Muscle of leg (tissue), 11 donors: ENCODE results near the gene PGK2. TPM values are rescaled to one million over a fixed set of nuclear protein-coding genes. Genes with fewer than 3 reads are reported as not detected.

ENCODE experiments used
- DNase-seq: peaks from one replicate; pipeline ENCODE4 v3.0.0; 2013
- H3K27ac ChIP-seq: one replicate; pipeline ENCODE4 v1.5.1; 2013; ENCODE audit warnings: mild to moderate bottlenecking, low read length, control low read depth
- H3K27me3 ChIP-seq: one replicate; pipeline ENCODE4 v1.6.1; 2013; ENCODE audit warnings: low read length; ENCODE audit not compliant: control insufficient read depth, insufficient read depth
- H3K36me3 ChIP-seq: one replicate; pipeline ENCODE4 v1.6.1; 2013; ENCODE audit warnings: low read length; ENCODE audit not compliant: control insufficient read depth, insufficient read depth
- H3K4me1 ChIP-seq: one replicate; pipeline ENCODE4 v1.6.1; 2013; ENCODE audit warnings: low read length; ENCODE audit not compliant: control insufficient read depth, insufficient read depth
- H3K4me3 ChIP-seq: one replicate; pipeline ENCODE4 v1.5.1; 2013; ENCODE audit warnings: low read length, control low read depth
- H3K9me3 ChIP-seq: replicated peaks from 2 replicates; pipeline ENCODE4 v1.6.1; 2013; ENCODE audit warnings: low read depth, low read length; ENCODE audit not compliant: control insufficient read depth
- WGBS: methylation state at CpG from one replicate; pipeline ENCODE4 v1.1.5; 2013; ENCODE audit warnings: missing lambda C conversion rate; ENCODE audit not compliant: insufficient coverage; 5-methylcytosine and 5-hydroxymethylcytosine counted together
- polyA plus RNA-seq, 8 donors: library from polyadenylated mRNA; unstranded; fragments of 120-200 nt; gene quantifications; one replicate each; pipeline versions ENCODE4 v1.2.1 to v1.2.3, GENCODE V29; 2013; ENCODE audit warnings: inconsistent platforms in 1 of 8, low replicate concordance in 1 of 8; ENCODE audit not compliant: insufficient read length in 8 of 8, insufficient read depth in 1 of 8
- total RNA-seq: library from RNA; stranded (reverse); fragments of 120-200 nt; gene quantifications from one replicate; pipeline ENCODE4 v1.2.4, GENCODE V29; 2013

The PGK2 gene
- total and polyA plus RNA-seq, 9 donors, result not detected

- DNase-seq, result no peak
- Histone ChIP-seq H3K9me3 (no peaks in the 10 kb centered on the region), H3K36me3 (no peaks in the 10 kb centered on the region), H3K4me3 (no peak overlapping the region), H3K27ac (no peak overlapping the region), H3K4me1 (no peaks in the 10 kb centered on the region), H3K27me3 (no peaks in the 10 kb centered on the region)
- no CpG with 5 or more reads among the region's 4 CpGs for WGBS
Measured at GRCh38 chr6:49743429-49743828, 43.7 kb downstream of the PGK2 start.

DNA sequence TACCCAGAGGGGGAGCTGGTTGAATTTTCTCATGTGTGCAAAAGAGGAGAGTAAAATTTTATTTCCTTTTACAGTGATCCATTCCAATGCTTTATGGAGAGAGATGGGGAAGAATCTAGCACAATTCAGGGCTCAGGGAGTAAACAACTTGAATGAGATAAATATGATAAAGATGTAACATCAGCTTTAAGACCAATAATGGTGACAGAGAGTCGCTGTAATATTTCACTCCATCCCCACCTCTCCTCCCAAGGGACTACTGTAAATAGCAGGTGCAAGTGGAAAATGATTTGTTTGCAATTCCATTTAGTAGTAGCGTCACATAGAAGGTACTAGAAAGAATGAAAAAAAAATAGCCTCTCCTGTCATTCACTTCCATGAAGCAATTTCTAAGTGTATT is 47.7 kb downstream of the PGK2 start:
- no CpG with 5 or more reads among the region's 2 CpGs for WGBS
- Histone ChIP-seq H3K4me1 (no peaks in the 10 kb centered on the region), H3K9me3 (no peaks in the 10 kb centered on the region)

GRCh38 chr6:49736017-49736508 is 51.0 kb downstream of the PGK2 start:
- Histone ChIP-seq H3K4me1 (no peaks in the 10 kb centered on the region), H3K4me3 (no peak overlapping the region), H3K36me3 (no peaks in the 10 kb centered on the region), H3K9me3 (no peaks in the 10 kb centered on the region), H3K27me3 (no peaks in the 10 kb centered on the region), H3K27ac (no peak overlapping the region)
- no peak for DNase-seq
- no CpG with 5 or more reads among the region's 4 CpGs for WGBS

More for the DNA sequence above, 47.7 kb downstream of the PGK2 start:
- Histone ChIP-seq H3K4me3 (no peak overlapping the region), H3K27me3 (no peaks in the 10 kb centered on the region), H3K27ac (no peak overlapping the region), H3K36me3 (no peaks in the 10 kb centered on the region)
- DNase-seq, result no peak

Other genes with a start within 250 kb of the PGK2 start
- 1.7 TPM for gene C6orf141, start 236.6 kb downstream of the PGK2 start, total RNA-seq
- gene C6orf141, start 236.6 kb downstream of the PGK2 start, polyA plus RNA-seq, result 1 to 10 TPM; 1.1 to 3.4 (median 2.0) TPM
- 0.35 TPM for gene RHAG, start 150.4 kb downstream of the PGK2 start, total RNA-seq
- gene RHAG, start 150.4 kb downstream of the PGK2 start, polyA plus RNA-seq, result 1 to 10 TPM in 3 of 8 donors, under 1 TPM in 5; 0.20 to 1.5 (median 0.96) TPM
- gene CRISP2, start 73.7 kb downstream of the PGK2 start, total RNA-seq, result not detected
- gene CRISP2, start 73.7 kb downstream of the PGK2 start, polyA plus RNA-seq, result not detected
- gene CRISP3, start 42.9 kb downstream of the PGK2 start, total RNA-seq, result 0.04 TPM
- gene CRISP3, start 42.9 kb downstream of the PGK2 start, polyA plus RNA-seq, result under 1 TPM in 7 of 8 donors, not detected in 1; 0.12 to 0.43 (median 0.28) TPM
- not detected for gene CRISP1, start 79.2 kb upstream of the PGK2 start, total RNA-seq
- gene CRISP1, start 79.2 kb upstream of the PGK2 start, polyA plus RNA-seq, result under 1 TPM in 1 of 8 donors, not detected in 7; 0.50 TPM
- not detected for gene DEFB114, start 176.9 kb upstream of the PGK2 start, total RNA-seq
- not detected for gene DEFB114, start 176.9 kb upstream of the PGK2 start, polyA plus RNA-seq
- gene DEFB113, start 182.3 kb upstream of the PGK2 start, total RNA-seq, result not detected
- gene DEFB113, start 182.3 kb upstream of the PGK2 start, polyA plus RNA-seq, result not detected
- not detected for gene DEFB110, start 234.7 kb upstream of the PGK2 start, total RNA-seq
- gene DEFB110, start 234.7 kb upstream of the PGK2 start, polyA plus RNA-seq, result not detected